ENCODE data around the gene COL20A1. TPM values are rescaled to one million over a fixed set of nuclear protein-coding genes. Genes with fewer than 3 reads are reported as not detected.
A peak's percentile ranks its signal among the peaks of the same experiment; 100 is the strongest.

Gene COL20A1
- total RNA-seq, 1 experiment from 2014 or later = not detected

DNA sequence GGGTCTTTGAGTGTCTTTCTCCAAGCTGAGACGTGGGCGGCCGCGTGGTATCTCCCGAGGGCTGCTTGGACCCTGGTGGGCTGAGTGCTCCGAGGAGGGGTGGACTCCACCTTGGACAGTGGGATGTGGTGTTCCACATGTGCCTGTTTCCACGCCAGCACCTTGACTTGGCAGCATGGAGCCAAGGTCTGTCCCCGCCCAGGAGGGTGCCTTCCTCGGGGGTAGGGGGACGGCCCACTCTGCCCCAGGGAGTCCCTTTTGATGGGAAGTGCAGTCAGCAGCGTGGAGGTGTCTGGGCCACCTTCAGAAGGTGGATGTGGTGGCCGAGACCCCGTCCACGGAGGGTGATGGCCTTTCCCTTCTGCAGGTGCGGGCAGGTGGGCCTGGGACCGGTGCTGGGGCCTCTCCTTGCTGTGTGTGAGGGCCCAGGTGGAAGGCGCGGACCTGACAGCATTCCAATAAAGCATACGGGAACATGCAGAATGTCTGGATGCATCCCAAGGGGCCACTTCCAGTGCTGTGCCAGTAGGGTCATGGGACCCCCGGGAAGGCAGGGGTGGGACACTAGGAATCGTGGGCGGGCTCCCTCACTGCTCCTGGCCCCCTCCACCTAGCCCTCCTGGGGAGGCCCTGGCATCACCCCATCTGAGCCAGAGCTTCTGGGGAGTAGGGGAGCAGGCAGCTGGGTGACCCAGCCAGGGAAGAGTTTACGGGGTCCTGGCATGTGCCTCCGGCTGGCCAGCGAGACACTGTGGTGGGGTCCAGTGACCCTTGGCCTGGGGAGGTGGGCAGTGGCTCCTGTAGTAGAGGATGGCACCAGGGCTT is 3.5 kb upstream of the COL20A1 start:
- ChIA-PET POLR2A (ENCODE audit: unreplicated experiment) (no interaction called here), CTCF (no interaction called here)
- H3K9me2 ChIP-seq (replicated peaks; ENCODE audit: low read length) = no peaks in the 10 kb centered on the region
- H3K9me3 ChIP-seq (ENCODE audit: low read length) = no peaks in the 10 kb centered on the region
- DNase-seq (no peak), ATAC-seq (no peak)
- no peak overlapping the region for H3K9ac ChIP-seq (ENCODE audit: low read length)
- no peak overlapping the region for H2AFZ ChIP-seq (ENCODE audit: low read length)
- TF ChIP-seq, protein P1, sequence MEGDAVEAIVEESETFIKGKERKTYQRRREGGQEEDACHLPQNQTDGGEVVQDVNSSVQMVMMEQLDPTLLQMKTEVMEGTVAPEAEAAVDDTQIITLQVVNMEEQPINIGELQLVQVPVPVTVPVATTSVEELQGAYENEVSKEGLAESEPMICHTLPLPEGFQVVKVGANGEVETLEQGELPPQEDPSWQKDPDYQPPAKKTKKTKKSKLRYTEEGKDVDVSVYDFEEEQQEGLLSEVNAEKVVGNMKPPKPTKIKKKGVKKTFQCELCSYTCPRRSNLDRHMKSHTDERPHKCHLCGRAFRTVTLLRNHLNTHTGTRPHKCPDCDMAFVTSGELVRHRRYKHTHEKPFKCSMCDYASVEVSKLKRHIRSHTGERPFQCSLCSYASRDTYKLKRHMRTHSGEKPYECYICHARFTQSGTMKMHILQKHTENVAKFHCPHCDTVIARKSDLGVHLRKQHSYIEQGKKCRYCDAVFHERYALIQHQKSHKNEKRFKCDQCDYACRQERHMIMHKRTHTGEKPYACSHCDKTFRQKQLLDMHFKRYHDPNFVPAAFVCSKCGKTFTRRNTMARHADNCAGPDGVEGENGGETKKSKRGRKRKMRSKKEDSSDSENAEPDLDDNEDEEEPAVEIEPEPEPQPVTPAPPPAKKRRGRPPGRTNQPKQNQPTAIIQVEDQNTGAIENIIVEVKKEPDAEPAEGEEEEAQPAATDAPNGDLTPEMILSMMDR (conservative IDR thresholded peaks at IDR 0.05; ENCODE audit: low read depth, low read length) = no peak
- TF ChIP-seq EZH2phosphoT487 (IDR thresholded peaks at IDR 0.05; ENCODE audit: borderline replicate concordance, low read length) (no peak), EZH2 (IDR thresholded peaks at IDR 0.05; ENCODE audit: low read length, unreplicated experiment) (no peak)
- H3K4me1 ChIP-seq (ENCODE audit: insufficient read depth, low read length) = no peaks in the 10 kb centered on the region
- H3F3A ChIP-seq (ENCODE audit: low read length, unreplicated experiment) = no peaks in the 10 kb centered on the region
- no peaks in the 10 kb centered on the region for H3K79me2 ChIP-seq (ENCODE audit: low read length)
- no peak overlapping the region for H3K4me3 ChIP-seq (ENCODE audit: low read length)
- H3K27ac ChIP-seq (ENCODE audit: low read length) = no peak overlapping the region
- H4K20me1 ChIP-seq (ENCODE audit: low read length) = no peaks in the 10 kb centered on the region
- intact Hi-C loops (cut with micrococcal nuclease) = no loop called here
- 0 out of 2 replicates have a peak, but pooled peaks cover 4% of the 10 kb centered on the region for H3K27me3 ChIP-seq (ENCODE audit: low read length)
- TSS peak; percentile 13 for BruUV-seq (replicated peaks)
- no peaks in the 10 kb centered on the region for H3K36me3 ChIP-seq (ENCODE audit: low read depth, low read length)
- no peak overlapping the region for H3K4me2 ChIP-seq (ENCODE audit: low read length)

DNA sequence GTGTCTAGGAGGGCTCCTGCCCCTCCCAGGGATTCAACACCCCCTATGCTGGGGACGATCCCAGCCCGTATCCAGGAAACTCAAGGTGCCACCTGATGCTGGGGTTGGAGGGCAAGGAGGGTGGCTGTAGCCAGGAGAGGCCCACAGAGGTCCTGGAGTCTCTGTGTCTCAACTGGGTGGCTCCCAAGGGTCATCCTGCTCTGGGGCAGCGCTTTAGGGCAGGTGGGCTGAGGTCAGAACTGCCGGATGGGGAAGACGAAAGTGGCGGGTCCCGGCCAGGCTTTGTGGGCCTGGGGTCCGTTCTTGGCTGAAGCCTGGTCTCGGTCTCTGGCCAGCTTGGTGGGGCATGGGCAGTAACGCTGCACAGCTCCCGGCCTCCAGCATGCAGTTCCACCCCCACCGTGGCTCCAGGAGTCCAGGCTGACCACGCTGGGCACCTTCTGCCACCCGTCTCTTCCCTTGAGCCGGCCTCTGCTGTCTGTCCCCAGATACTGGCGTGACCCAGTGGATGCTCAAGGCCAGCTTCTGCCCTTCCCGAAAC is 2.8 kb upstream of the COL20A1 start:
- ChIA-PET POLR2A (ENCODE audit: unreplicated experiment) (no interaction called here), CTCF (interaction anchor here (0.6 kb wide), 1 partner anchor 17 kb away, joined by 4 read pairs; the partner anchor contains the start of gene ARFGAP1)
- BruUV-seq (replicated peaks) = no TSS peak
- Histone ChIP-seq H3F3A (ENCODE audit: low read length, unreplicated experiment) (no peaks in the 10 kb centered on the region), H3K4me1 (ENCODE audit: insufficient read depth, low read length) (no peaks in the 10 kb centered on the region), H2AFZ (ENCODE audit: low read length) (no peak overlapping the region), H3K27me3 (ENCODE audit: low read length) (peaks cover 11% of the 10 kb centered on the region), H4K20me1 (ENCODE audit: low read length) (no peaks in the 10 kb centered on the region), H3K79me2 (ENCODE audit: low read length) (no peaks in the 10 kb centered on the region), H3K27ac (ENCODE audit: low read length) (no peak overlapping the region), H3K9me2 (replicated peaks; ENCODE audit: low read length) (no peaks in the 10 kb centered on the region), H3K9me3 (ENCODE audit: low read length) (no peaks in the 10 kb centered on the region), H3K36me3 (ENCODE audit: low read depth, low read length) (no peaks in the 10 kb centered on the region), H3K4me3 (ENCODE audit: low read length) (no peak overlapping the region), H3K9ac (ENCODE audit: low read length) (no peak overlapping the region), H3K4me2 (ENCODE audit: low read length) (no peak overlapping the region)
- peak; percentile 11 for ATAC-seq
- TF ChIP-seq, protein P1 (conservative IDR thresholded peaks at IDR 0.05; ENCODE audit: low read depth, low read length) = no peak
- TF ChIP-seq EZH2phosphoT487 (IDR thresholded peaks at IDR 0.05; ENCODE audit: borderline replicate concordance, low read length) (no peak), EZH2 (IDR thresholded peaks at IDR 0.05; ENCODE audit: low read length, unreplicated experiment) (no peak)
- no peak for DNase-seq
- intact Hi-C loops (cut with micrococcal nuclease) = no loop called here
